GM12878 (cell line): ENCODE data around the gene BIRC3.

Source experiments
- EP300 ChIP-seq, 2 experiments: fragments of 150-350 bp in 1 of 2; IDR thresholded peaks; 2 replicates each; pipeline ENCODE4 v1.6.1; 2011 to 2012; ENCODE audit warnings: low read depth in 2 of 2, low read length in 2 of 2, borderline replicate concordance in 1 of 2, improper control_type of control experiment in 1 of 2, inconsistent platforms in 1 of 2; ENCODE audit not compliant: control insufficient read depth in 1 of 2
- EZH2 ChIP-seq: IDR thresholded peaks from 2 replicates; pipeline ENCODE4 v1.6.1; 2012; ENCODE audit warnings: low read depth, mild to moderate bottlenecking, control low read depth, inconsistent platforms, low read length, borderline replicate concordance; ENCODE audit not compliant: control insufficient read depth
- GABPA ChIP-seq: IDR thresholded peaks from 2 replicates; pipeline ENCODE4 v1.6.1; 2014; ENCODE audit warnings: antibody characterized with exemption, low read depth, mild to moderate bottlenecking, inconsistent platforms
- MEF2A ChIP-seq: IDR thresholded peaks from 2 replicates; pipeline ENCODE4 v1.6.1; 2011; ENCODE audit warnings: low read depth, mild to moderate bottlenecking, low read length, moderate library complexity; ENCODE audit not compliant: insufficient read depth
- POLR2AphosphoS5 ChIP-seq: IDR thresholded peaks from 2 replicates; pipeline ENCODE4 v1.6.1; 2011; ENCODE audit warnings: mild to moderate bottlenecking, low read length, inconsistent platforms
- RCOR1 ChIP-seq: conservative IDR thresholded peaks from 2 replicates; pipeline ENCODE4 v1.6.1; 2012; ENCODE audit warnings: low read depth, low read length, improper control_type of control experiment
- SIN3A ChIP-seq: IDR thresholded peaks from 2 replicates; pipeline ENCODE4 v1.6.1; 2012; ENCODE audit warnings: low read depth, low read length, improper control_type of control experiment
- SMC3 ChIP-seq: IDR thresholded peaks from 2 replicates; pipeline ENCODE4 v1.6.1; 2011; ENCODE audit warnings: low read length, improper control_type of control experiment, borderline replicate concordance
- TCF7 ChIP-seq: IDR thresholded peaks from 2 replicates; pipeline ENCODE4 v1.6.1; 2014; ENCODE audit warnings: antibody characterized with exemption, borderline replicate concordance
- ZNF24 ChIP-seq: fragments of 450-650 bp; IDR thresholded peaks from 2 replicates; pipeline ENCODE4 v1.6.1; 2017; ENCODE audit warnings: antibody characterized with exemption, mild to moderate bottlenecking
- TF ChIP-seq, protein P1 (sequence below), 3 experiments: IDR thresholded peaks in 2 of 3; conservative IDR thresholded peaks in 1 of 3; 2 replicates each; pipeline ENCODE4 v1.5.1; 2011; ENCODE audit warnings: low read depth in 3 of 3, low read length in 3 of 3, mild to moderate bottlenecking in 3 of 3, control low read depth in 2 of 3, moderate library complexity in 2 of 3, inconsistent platforms in 1 of 3, mixed read lengths in 1 of 3; ENCODE audit not compliant: control insufficient read depth in 2 of 3, insufficient read depth in 1 of 3; ENCODE audit errors: extremely low read depth in 1 of 3
- TF ChIP-seq, protein P2 (sequence below): IDR thresholded peaks from 2 replicates; pipeline ENCODE4 v1.6.1; 2011; ENCODE audit warnings: mild to moderate bottlenecking, low read depth, low read length, moderate library complexity; ENCODE audit not compliant: insufficient replicate concordance
- TF ChIP-seq, protein P3 (sequence below): fragments of 450-650 bp; conservative IDR thresholded peaks from 2 replicates; pipeline ENCODE4 v1.6.1; 2017; ENCODE audit warnings: mild to moderate bottlenecking, moderate library complexity

DNA sequence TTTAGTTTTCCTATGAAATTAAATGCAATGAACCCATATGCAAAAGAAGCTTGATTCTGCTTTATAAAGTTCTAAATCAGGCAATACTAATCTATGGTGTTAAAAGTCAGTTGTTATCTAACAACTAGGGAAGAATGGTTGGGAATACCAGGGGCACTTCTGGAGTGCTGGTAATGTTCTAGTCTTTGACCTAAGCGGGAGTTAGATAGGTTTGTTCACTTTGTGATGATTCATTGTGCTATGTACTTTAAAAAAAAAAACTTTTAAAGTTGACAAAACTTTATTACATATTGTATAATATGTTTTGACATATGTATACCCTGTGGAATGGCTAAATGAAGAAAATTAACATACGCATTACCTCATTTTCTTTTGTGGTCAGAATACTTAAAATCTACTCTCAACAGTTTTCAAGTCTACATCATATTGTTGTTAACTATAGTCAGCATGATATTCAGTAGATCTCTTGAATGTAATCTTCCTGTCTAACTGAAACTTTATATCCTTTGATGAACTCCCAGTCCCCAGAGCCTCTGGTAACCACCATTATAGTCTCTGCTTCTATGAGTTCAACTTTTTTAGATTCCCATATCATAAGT lies 69.0 kb downstream of the BIRC3 start:
- TF ChIP-seq, protein P1, sequence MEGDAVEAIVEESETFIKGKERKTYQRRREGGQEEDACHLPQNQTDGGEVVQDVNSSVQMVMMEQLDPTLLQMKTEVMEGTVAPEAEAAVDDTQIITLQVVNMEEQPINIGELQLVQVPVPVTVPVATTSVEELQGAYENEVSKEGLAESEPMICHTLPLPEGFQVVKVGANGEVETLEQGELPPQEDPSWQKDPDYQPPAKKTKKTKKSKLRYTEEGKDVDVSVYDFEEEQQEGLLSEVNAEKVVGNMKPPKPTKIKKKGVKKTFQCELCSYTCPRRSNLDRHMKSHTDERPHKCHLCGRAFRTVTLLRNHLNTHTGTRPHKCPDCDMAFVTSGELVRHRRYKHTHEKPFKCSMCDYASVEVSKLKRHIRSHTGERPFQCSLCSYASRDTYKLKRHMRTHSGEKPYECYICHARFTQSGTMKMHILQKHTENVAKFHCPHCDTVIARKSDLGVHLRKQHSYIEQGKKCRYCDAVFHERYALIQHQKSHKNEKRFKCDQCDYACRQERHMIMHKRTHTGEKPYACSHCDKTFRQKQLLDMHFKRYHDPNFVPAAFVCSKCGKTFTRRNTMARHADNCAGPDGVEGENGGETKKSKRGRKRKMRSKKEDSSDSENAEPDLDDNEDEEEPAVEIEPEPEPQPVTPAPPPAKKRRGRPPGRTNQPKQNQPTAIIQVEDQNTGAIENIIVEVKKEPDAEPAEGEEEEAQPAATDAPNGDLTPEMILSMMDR (IDR thresholded peaks at IDR 0.05 in 2 of 3, conservative IDR thresholded peaks at IDR 0.05 in 1 of 3; ENCODE audit: control insufficient read depth in 2 of 3, extremely low read depth in 1 of 3, insufficient read depth in 1 of 3, low read depth in 3 of 3, low read length in 3 of 3) = no peak
- TF ChIP-seq SIN3A (no peak), GABPA (no peak), EZH2 (no peak), TCF7 (no peak), ZNF24 (no peak), MEF2A (no peak), EP300 (IDR thresholded peaks at IDR 0.05; ENCODE audit: borderline replicate concordance in 1 of 2, control insufficient read depth in 1 of 2, low read depth in 2 of 2, low read length in 2 of 2) (no peak), SMC3 (no peak), POLR2AphosphoS5 (no peak), RCOR1 (no peak)
- TF ChIP-seq, protein P2, sequence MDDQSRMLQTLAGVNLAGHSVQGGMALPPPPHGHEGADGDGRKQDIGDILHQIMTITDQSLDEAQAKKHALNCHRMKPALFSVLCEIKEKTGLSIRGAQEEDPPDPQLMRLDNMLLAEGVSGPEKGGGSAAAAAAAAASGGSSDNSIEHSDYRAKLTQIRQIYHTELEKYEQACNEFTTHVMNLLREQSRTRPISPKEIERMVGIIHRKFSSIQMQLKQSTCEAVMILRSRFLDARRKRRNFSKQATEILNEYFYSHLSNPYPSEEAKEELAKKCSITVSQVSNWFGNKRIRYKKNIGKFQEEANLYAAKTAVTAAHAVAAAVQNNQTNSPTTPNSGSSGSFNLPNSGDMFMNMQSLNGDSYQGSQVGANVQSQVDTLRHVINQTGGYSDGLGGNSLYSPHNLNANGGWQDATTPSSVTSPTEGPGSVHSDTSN = no peak
- TF ChIP-seq, protein P3, sequence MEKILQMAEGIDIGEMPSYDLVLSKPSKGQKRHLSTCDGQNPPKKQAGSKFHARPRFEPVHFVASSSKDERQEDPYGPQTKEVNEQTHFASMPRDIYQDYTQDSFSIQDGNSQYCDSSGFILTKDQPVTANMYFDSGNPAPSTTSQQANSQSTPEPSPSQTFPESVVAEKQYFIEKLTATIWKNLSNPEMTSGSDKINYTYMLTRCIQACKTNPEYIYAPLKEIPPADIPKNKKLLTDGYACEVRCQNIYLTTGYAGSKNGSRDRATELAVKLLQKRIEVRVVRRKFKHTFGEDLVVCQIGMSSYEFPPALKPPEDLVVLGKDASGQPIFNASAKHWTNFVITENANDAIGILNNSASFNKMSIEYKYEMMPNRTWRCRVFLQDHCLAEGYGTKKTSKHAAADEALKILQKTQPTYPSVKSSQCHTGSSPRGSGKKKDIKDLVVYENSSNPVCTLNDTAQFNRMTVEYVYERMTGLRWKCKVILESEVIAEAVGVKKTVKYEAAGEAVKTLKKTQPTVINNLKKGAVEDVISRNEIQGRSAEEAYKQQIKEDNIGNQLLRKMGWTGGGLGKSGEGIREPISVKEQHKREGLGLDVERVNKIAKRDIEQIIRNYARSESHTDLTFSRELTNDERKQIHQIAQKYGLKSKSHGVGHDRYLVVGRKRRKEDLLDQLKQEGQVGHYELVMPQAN = no peak
